CD14-positive monocyte (primary cell): ENCODE results near the gene NOSIP. TPM values are rescaled to one million over a fixed set of nuclear protein-coding genes. Genes with fewer than 3 reads are reported as not detected.

Experiments
- DNase-seq, 3 donors: peaks; one replicate each; pipeline ENCODE4 v3.0.0-alpha.2; 2011 to 2022
- H2AFZ ChIP-seq: 2 replicates; pipeline ENCODE4 v1.6.0; 2012; ENCODE audit warnings: mild to moderate bottlenecking, low read depth, low read length, inconsistent platforms; ENCODE audit not compliant: insufficient read depth, poor library complexity, severe bottlenecking
- H3K27ac ChIP-seq, 2 donors: 1 replicate in 1 of 2; 2 replicates in 1 of 2; pipeline ENCODE4 v1.5.1; 2012 to 2013; ENCODE audit warnings: low read length in 2 of 2, control low read depth in 1 of 2, inconsistent platforms in 1 of 2, low read depth in 1 of 2, mild to moderate bottlenecking in 1 of 2
- H3K27me3 ChIP-seq, 2 donors: one replicate each; pipeline versions ENCODE4 v1.6.0 to v1.6.1; 2011 to 2013; ENCODE audit warnings: low read length in 2 of 2; ENCODE audit not compliant: control insufficient read depth in 2 of 2, insufficient read depth in 2 of 2
- H3K36me3 ChIP-seq, 2 donors: replicated peaks in 1 of 2; 1 replicate in 1 of 2; 2 replicates in 1 of 2; pipeline versions ENCODE4 v1.5.1 to v1.6.1; 2012 to 2013; ENCODE audit warnings: low read length in 2 of 2, control low read depth in 1 of 2, inconsistent platforms in 1 of 2, mild to moderate bottlenecking in 1 of 2; ENCODE audit not compliant: insufficient read depth in 2 of 2, control insufficient read depth in 1 of 2
- H3K4me1 ChIP-seq, 2 donors: 1 replicate in 1 of 2; 2 replicates in 1 of 2; pipeline versions ENCODE4 v1.5.1 to v1.6.1; 2012 to 2013; ENCODE audit warnings: low read length in 2 of 2, control low read depth in 1 of 2, inconsistent platforms in 1 of 2, mild to moderate bottlenecking in 1 of 2, moderate library complexity in 1 of 2; ENCODE audit not compliant: insufficient read depth in 2 of 2, control insufficient read depth in 1 of 2
- H3K4me2 ChIP-seq: replicated peaks from 2 replicates; pipeline ENCODE3; 2012; ENCODE audit warnings: low read length, moderate library complexity, mild to moderate bottlenecking; ENCODE audit not compliant: poor library complexity, severe bottlenecking; ENCODE audit errors: extremely low read depth
- H3K4me3 ChIP-seq, 3 experiments: fragments of 200-600 bp in 1 of 3; sonication (generic) in 1 of 3; replicated peaks in 1 of 3; 1 replicate in 2 of 3; 2 replicates in 1 of 3; pipeline ENCODE4 v1.5.1; 2011 to 2013; ENCODE audit warnings: low read length in 3 of 3, mild to moderate bottlenecking in 3 of 3, control low read depth in 2 of 3, low read depth in 2 of 3, inconsistent platforms in 1 of 3, moderate library complexity in 1 of 3
- H3K79me2 ChIP-seq: 2 replicates; pipeline ENCODE4 v1.6.0; 2012; ENCODE audit warnings: mild to moderate bottlenecking, control low read depth, inconsistent platforms, low read length, moderate library complexity; ENCODE audit not compliant: insufficient read depth
- H3K9ac ChIP-seq: 2 replicates; pipeline ENCODE4 v1.6.0; 2017; ENCODE audit warnings: low read length, mild to moderate bottlenecking; ENCODE audit not compliant: insufficient read depth, poor library complexity, severe bottlenecking
- H3K9me3 ChIP-seq, 2 donors: replicated peaks in 1 of 2; 1 replicate in 1 of 2; 2 replicates in 1 of 2; pipeline versions ENCODE4 v1.5.1 to v1.6.1; 2012 to 2013; ENCODE audit warnings: low read length in 2 of 2, control low read depth in 1 of 2; ENCODE audit not compliant: control insufficient read depth in 1 of 2, insufficient read depth in 1 of 2
- H4K20me1 ChIP-seq: 2 replicates; pipeline ENCODE4 v1.6.0; 2012; ENCODE audit warnings: mild to moderate bottlenecking, low read length, control low read depth, moderate library complexity; ENCODE audit not compliant: insufficient read depth
- H3K27ac Mint-ChIP-seq, 7 donors: one replicate each; pipeline ENCODE4 v1.8.0; 2020; ENCODE audit warnings: mild to moderate bottlenecking in 7 of 7, mixed read lengths in 7 of 7, moderate library complexity in 6 of 7, inconsistent platforms in 2 of 7
- H3K27me3 Mint-ChIP-seq, 3 donors: one replicate each; pipeline ENCODE4 v1.8.0; 2021 to 2022; ENCODE audit warnings: low read depth in 3 of 3, mild to moderate bottlenecking in 3 of 3, mixed read lengths in 3 of 3, moderate library complexity in 3 of 3, inconsistent platforms in 1 of 3
- H3K36me3 Mint-ChIP-seq, 2 donors: one replicate each; pipeline ENCODE4 v1.8.0; 2020; ENCODE audit warnings: mixed read lengths in 2 of 2, inconsistent platforms in 1 of 2, mild to moderate bottlenecking in 1 of 2
- H3K4me1 Mint-ChIP-seq: one replicate; pipeline ENCODE4 v1.8.0; 2020; ENCODE audit warnings: mild to moderate bottlenecking, mixed read lengths
- H3K4me3 Mint-ChIP-seq, 2 donors: one replicate each; pipeline ENCODE4 v1.8.0; 2020; ENCODE audit warnings: mild to moderate bottlenecking in 2 of 2, mixed read lengths in 2 of 2, moderate library complexity in 1 of 2
- H3K9me3 Mint-ChIP-seq, 7 donors: one replicate each; pipeline ENCODE4 v1.8.0; 2020 to 2022; ENCODE audit warnings: mixed read lengths in 7 of 7, mild to moderate bottlenecking in 6 of 7, moderate library complexity in 6 of 7, inconsistent platforms in 2 of 7
- CTCF ChIP-seq: fragments of 200-600 bp; IDR thresholded peaks from one replicate; pipeline ENCODE4 v1.8.0; 2022; ENCODE audit warnings: antibody characterized with exemption, mild to moderate bottlenecking
- WGBS: methylation state at CpG from one replicate; pipeline ENCODE4 v1.1.5; 2013; ENCODE audit warnings: missing lambda C conversion rate; ENCODE audit not compliant: insufficient coverage; 5-methylcytosine and 5-hydroxymethylcytosine counted together
- intact Hi-C, 2 donors: fragments of 100-400 bp; cut with micrococcal nuclease; formaldehyde crosslinking; loops; one replicate each; pipeline versions ENCODE4 v1.15.0 to v1.15.1; 2023
- polyA plus RNA-seq, 3 donors: library from polyadenylated mRNA; depleted of rRNA in 1 of 3; unstranded in 2 of 3; stranded (reverse) in 1 of 3; fragments of 300-500 nt in 2 of 3; fragments of >200 nt in 1 of 3; fragmentation: Illumina TruSeq in 2 of 3; gene quantifications; 1 replicate in 2 of 3; 2 replicates in 1 of 3; pipeline ENCODE4 v1.2.3, GENCODE V29; 2012 to 2021

The NOSIP gene
- polyA plus RNA-seq, 3 donors = 63.4 to 120 (median 96.4) TPM

- 95% methylated on average over 29 of the region's 38 CpGs for WGBS
- Histone ChIP-seq H3K36me3 (peaks cover 70 to 90% of the 10 kb centered on the region in 2 donors), H3K9ac (no peak overlapping the region), H3K4me1 (no peaks in the 10 kb centered on the region), H3K9me3 (no peaks in the 10 kb centered on the region), H4K20me1 (peaks cover 85% of the 10 kb centered on the region), H3K4me2 (no peak overlapping the region), H3K27ac (no peak overlapping the region), H3K4me3 (no peak overlapping the region), H2AFZ (no peak overlapping the region), H3K27me3 (no peaks in the 10 kb centered on the region), H3K79me2 (peaks cover 67% of the 10 kb centered on the region)
- no peak overlapping the region for H3K4me3 Mint-ChIP-seq
- no peak overlapping the region for H3K27ac Mint-ChIP-seq
- H3K27me3 Mint-ChIP-seq = peaks cover 0 to 3% (median 0%) of the 10 kb centered on the region in 3 donors
- no peak for DNase-seq
- no peak for TF ChIP-seq CTCF
- H3K4me1 Mint-ChIP-seq = peaks cover 7% of the 10 kb centered on the region
- no peaks in the 10 kb centered on the region for H3K9me3 Mint-ChIP-seq
- intact Hi-C loops = no loop called here
- peaks cover 46 to 87% of the 10 kb centered on the region in 2 donors for H3K36me3 Mint-ChIP-seq
Observed at GRCh38 chr19:49601482-49602038, 21.2 kb upstream of the NOSIP start.

GRCh38 chr19:49599378-49600295, 19.3 kb upstream of the NOSIP start:
- TF ChIP-seq CTCF = no peak
- 100% methylated on average over 16 of the region's 26 CpGs for WGBS
- H3K79me2 ChIP-seq = peaks cover 66% of the 10 kb centered on the region
- H3K27me3 ChIP-seq = no peaks in the 10 kb centered on the region
- H3K4me2 ChIP-seq = no peak overlapping the region
- peaks cover 44 to 80% of the 10 kb centered on the region in 2 donors for H3K36me3 Mint-ChIP-seq
- H3K27me3 Mint-ChIP-seq = peaks cover 0 to 3% (median 0%) of the 10 kb centered on the region in 3 donors
- H3K4me1 ChIP-seq = no peaks in the 10 kb centered on the region
- H3K9me3 Mint-ChIP-seq = no peaks in the 10 kb centered on the region
- no peak overlapping the region for H3K4me3 ChIP-seq
- H3K4me1 Mint-ChIP-seq = no peaks in the 10 kb centered on the region
- H4K20me1 ChIP-seq = peaks cover 84% of the 10 kb centered on the region
- no peak overlapping the region for H3K4me3 Mint-ChIP-seq
- H3K27ac ChIP-seq = peak overlapping the region in 1 of 2 donors; percentile 48
- no peak overlapping the region for H3K9ac ChIP-seq
- H3K36me3 ChIP-seq = peaks cover 76 to 86% of the 10 kb centered on the region in 2 donors
- peak overlapping the region in 5 of 7 donors; percentile 31 to 85 (median 50) for H3K27ac Mint-ChIP-seq
- H3K9me3 ChIP-seq = no peaks in the 10 kb centered on the region
- H2AFZ ChIP-seq = no peak overlapping the region
- peak in 1 of 3 donors; percentile 35 for DNase-seq
- intact Hi-C loops = no loop called here
